H9 (cell line): ENCODE measurements around the gene ACACA. TPM values are rescaled to one million over a fixed set of nuclear protein-coding genes. Genes with fewer than 3 reads are reported as not detected.

ENCODE experiments used
- DNase-seq: peaks from one replicate; pipeline ENCODE4 v3.0.0-alpha.2; 2017
- H2AFZ ChIP-seq: one replicate; pipeline ENCODE4 v1.6.1; 2013; ENCODE audit warnings: mild to moderate bottlenecking, low read length, control low read depth, moderate library complexity
- H2AK5ac ChIP-seq: 2 replicates; pipeline ENCODE4 v1.6.1; 2013; ENCODE audit warnings: low read length, control low read depth, mixed read lengths; ENCODE audit not compliant: insufficient read length
- H2BK120ac ChIP-seq: one replicate; pipeline ENCODE4 v1.6.1; 2013; ENCODE audit warnings: low read depth, mild to moderate bottlenecking, low read length, control low read depth, inconsistent platforms; ENCODE audit not compliant: poor library complexity, severe bottlenecking
- H2BK12ac ChIP-seq: 2 replicates; pipeline ENCODE4 v1.6.1; 2013; ENCODE audit warnings: low read length, control low read depth, mixed read lengths, low read depth; ENCODE audit not compliant: insufficient read length
- H2BK15ac ChIP-seq: 2 replicates; pipeline ENCODE4 v1.6.1; 2013; ENCODE audit warnings: low read depth, low read length, control low read depth
- H2BK20ac ChIP-seq: one replicate; pipeline ENCODE4 v1.6.1; 2013; ENCODE audit warnings: low read depth, mild to moderate bottlenecking, low read length, control low read depth, inconsistent platforms; ENCODE audit not compliant: poor library complexity, severe bottlenecking
- H2BK5ac ChIP-seq: 2 replicates; pipeline ENCODE4 v1.6.1; 2013; ENCODE audit warnings: low read length, control low read depth, mixed read lengths; ENCODE audit not compliant: insufficient read length
- H3K14ac ChIP-seq: 2 replicates; pipeline ENCODE4 v1.6.1; 2013; ENCODE audit warnings: low read length, control low read depth; ENCODE audit not compliant: insufficient read depth
- H3K18ac ChIP-seq: 2 replicates; pipeline ENCODE4 v1.6.1; 2013; ENCODE audit warnings: low read depth, mild to moderate bottlenecking, mixed read lengths, low read length, control low read depth; ENCODE audit not compliant: insufficient read length
- H3K23ac ChIP-seq: 2 replicates; pipeline ENCODE4 v1.6.1; 2013; ENCODE audit warnings: low read length, control low read depth, mixed read lengths, low read depth; ENCODE audit not compliant: insufficient read length
- H3K23me2 ChIP-seq: 2 replicates; pipeline ENCODE4 v1.6.1; 2013; ENCODE audit warnings: low read depth, mild to moderate bottlenecking, mixed read lengths, low read length, control low read depth; ENCODE audit not compliant: insufficient read length, poor library complexity, severe bottlenecking
- H3K27ac ChIP-seq: 2 replicates; pipeline ENCODE4 v1.5.1; 2013; ENCODE audit warnings: low read length, control low read depth, mixed read lengths, low read depth; ENCODE audit not compliant: insufficient read length
- H3K27me3 ChIP-seq: 2 replicates; pipeline ENCODE4 v1.6.1; 2013; ENCODE audit warnings: low read length, control low read depth, inconsistent platforms; ENCODE audit not compliant: insufficient read depth
- H3K4ac ChIP-seq: 2 replicates; pipeline ENCODE4 v1.6.1; 2013; ENCODE audit warnings: low read depth, mild to moderate bottlenecking, control low read depth, inconsistent platforms, low read length, moderate library complexity
- H3K4me1 ChIP-seq: 2 replicates; pipeline ENCODE4 v1.6.1; 2013; ENCODE audit warnings: low read length, control low read depth, inconsistent platforms; ENCODE audit not compliant: insufficient read depth
- H3K4me2 ChIP-seq: 2 replicates; pipeline ENCODE4 v1.6.1; 2013; ENCODE audit warnings: low read length, control low read depth, mixed read lengths; ENCODE audit not compliant: insufficient read length, insufficient read depth
- H3K56ac ChIP-seq: 2 replicates; pipeline ENCODE4 v1.6.1; 2013; ENCODE audit warnings: low read depth, mild to moderate bottlenecking, mixed read lengths, low read length, control low read depth; ENCODE audit not compliant: insufficient read length
- H3K79me1 ChIP-seq: 2 replicates; pipeline ENCODE4 v1.6.1; 2013; ENCODE audit warnings: low read depth, mild to moderate bottlenecking, moderate library complexity, low read length, control low read depth, inconsistent platforms; ENCODE audit not compliant: insufficient read depth, poor library complexity, severe bottlenecking
- H3K79me2 ChIP-seq: 2 replicates; pipeline ENCODE4 v1.6.1; 2013; ENCODE audit warnings: low read length, control low read depth, inconsistent platforms; ENCODE audit not compliant: insufficient read depth
- H3K9ac ChIP-seq: 2 replicates; pipeline ENCODE4 v1.6.1; 2013; ENCODE audit warnings: low read length, control low read depth, mixed read lengths; ENCODE audit not compliant: insufficient read length; ENCODE audit errors: extremely low read depth
- H3K9me3 ChIP-seq: one replicate; pipeline ENCODE4 v1.6.1; 2013; ENCODE audit warnings: low read depth, low read length, inconsistent platforms; ENCODE audit not compliant: control insufficient read depth
- H3T11ph ChIP-seq: one replicate; pipeline ENCODE4 v1.6.1; 2013; ENCODE audit warnings: mild to moderate bottlenecking, low read length, control low read depth, inconsistent platforms
- H4K20me1 ChIP-seq: one replicate; pipeline ENCODE4 v1.6.1; 2013; ENCODE audit not compliant: control insufficient read depth, insufficient read length, insufficient read depth
- H4K5ac ChIP-seq: 2 replicates; pipeline ENCODE4 v1.6.1; 2013; ENCODE audit warnings: low read depth, mild to moderate bottlenecking, mixed read lengths, low read length, control low read depth; ENCODE audit not compliant: insufficient read length
- H4K8ac ChIP-seq: replicated peaks from 2 replicates; pipeline ENCODE4 v1.6.1; 2013; ENCODE audit warnings: low read length, control low read depth, mixed read lengths, low read depth; ENCODE audit not compliant: insufficient read length
- H4K91ac ChIP-seq: 2 replicates; pipeline ENCODE4 v1.6.1; 2013; ENCODE audit warnings: low read depth, mild to moderate bottlenecking, moderate library complexity, mixed read lengths, low read length, control low read depth; ENCODE audit not compliant: insufficient read length
- H3K27ac Mint-ChIP-seq, 3 experiments: 2 replicates in 2 of 3; 3 replicates in 1 of 3; pipeline ENCODE4 v1.8.0; 2020 to 2021; ENCODE audit warnings: mixed read lengths in 3 of 3, mild to moderate bottlenecking in 1 of 3, moderate library complexity in 1 of 3
- H3K27me3 Mint-ChIP-seq: 2 replicates; pipeline ENCODE4 v1.8.0; 2021; ENCODE audit warnings: low read depth, mild to moderate bottlenecking, moderate library complexity, mixed read lengths
- H3K36me3 Mint-ChIP-seq, 3 experiments: 2 replicates in 2 of 3; 3 replicates in 1 of 3; pipeline ENCODE4 v1.8.0; 2020 to 2021; ENCODE audit warnings: low read depth in 3 of 3, mixed read lengths in 3 of 3; ENCODE audit not compliant: insufficient read depth in 1 of 3
- H3K4me1 Mint-ChIP-seq, 2 experiments: 2 replicates each; pipeline ENCODE4 v1.8.0; 2020; ENCODE audit warnings: mixed read lengths in 2 of 2
- H3K4me3 Mint-ChIP-seq, 2 experiments: 2 replicates in 1 of 2; 3 replicates in 1 of 2; pipeline ENCODE4 v1.8.0; 2020 to 2021; ENCODE audit warnings: mild to moderate bottlenecking in 2 of 2, mixed read lengths in 2 of 2, moderate library complexity in 1 of 2
- H3K9me3 Mint-ChIP-seq, 2 experiments: 2 replicates in 1 of 2; 3 replicates in 1 of 2; pipeline ENCODE4 v1.8.0; 2020; ENCODE audit warnings: mild to moderate bottlenecking in 2 of 2, mixed read lengths in 2 of 2, moderate library complexity in 1 of 2
- CTCF ChIP-seq: fragments of 200-600 bp; sonication (generic); conservative IDR thresholded peaks from 3 replicates; pipeline ENCODE4 v1.8.0; 2021; ENCODE audit warnings: antibody characterized with exemption, mild to moderate bottlenecking
- WGBS: extraction: QIAGEN DNeasy Blood & Tissue Kit; methylation state at CpG from one replicate; pipeline ENCODE4 v1.1.7; 2013; ENCODE audit warnings: missing lambda C conversion rate, low lambda C conversion rate, mixed read lengths; ENCODE audit not compliant: insufficient read length; ENCODE audit errors: extremely low coverage; 5-methylcytosine and 5-hydroxymethylcytosine counted together
- total RNA-seq: library from RNA; stranded (reverse); gene quantifications from 2 replicates; pipeline ENCODE4 v1.2.1, GENCODE V29; 2021

The ACACA gene
- total RNA-seq, 1 experiment from 2014 or later, result 135 TPM

DNA sequence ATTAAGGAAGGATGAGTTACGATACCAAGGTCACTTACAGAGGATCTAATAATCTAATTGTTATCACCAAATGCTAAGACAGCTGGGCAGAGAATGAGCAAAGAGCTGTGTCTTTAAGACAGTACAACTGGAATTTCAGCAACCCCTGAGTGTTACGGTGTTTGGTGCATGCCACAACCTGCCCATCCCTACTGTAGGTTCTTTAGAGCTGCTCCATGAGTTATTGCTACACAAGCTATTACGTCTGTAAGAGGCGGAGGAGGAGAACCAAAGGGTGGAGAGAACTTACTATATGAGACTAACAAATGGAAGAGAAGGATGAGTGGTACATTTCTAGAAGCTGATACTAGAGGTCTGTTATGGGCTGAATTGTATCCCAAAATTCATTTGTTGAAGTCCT lies 45.1 kb downstream of the ACACA start:
- no peak overlapping the region for H2BK5ac ChIP-seq
- no peak overlapping the region for H2AK5ac ChIP-seq
- H4K8ac ChIP-seq, result no peak overlapping the region
- H3K79me1 ChIP-seq, result no peaks in the 10 kb centered on the region
- TF ChIP-seq CTCF, result no peak
- H3K9ac ChIP-seq, result no peak overlapping the region
- no peak overlapping the region for H3K56ac ChIP-seq
- no CpG with 5 or more reads among the region's 4 CpGs for WGBS
- no peak overlapping the region for H2BK15ac ChIP-seq
- H4K20me1 ChIP-seq, result no peaks in the 10 kb centered on the region
- peaks cover 16% of the 10 kb centered on the region for H3K23me2 ChIP-seq
- H3K27me3 ChIP-seq, result no peaks in the 10 kb centered on the region
- no peaks in the 10 kb centered on the region for H3K9me3 ChIP-seq
- no peak overlapping the region for H2BK120ac ChIP-seq
- no peak overlapping the region for H3K4ac ChIP-seq
- no peak overlapping the region for H3K23ac ChIP-seq
- no peak overlapping the region for H2BK20ac ChIP-seq
- H3K27ac Mint-ChIP-seq, result no peak overlapping the region
- H3K79me2 ChIP-seq, result peaks cover 14% of the 10 kb centered on the region; the same call in 1 of the 2 replicates
- no peak overlapping the region for H3K27ac ChIP-seq
- peaks cover 3% of the 10 kb centered on the region for H3K4me1 ChIP-seq
- no peak overlapping the region for H3K4me3 Mint-ChIP-seq
- no peak overlapping the region for H4K91ac ChIP-seq
- H2BK12ac ChIP-seq, result no peak overlapping the region
- H4K5ac ChIP-seq, result no peak overlapping the region
- H3K36me3 Mint-ChIP-seq, result peaks cover 3 to 5% (median 4%) of the 10 kb centered on the region in 3 experiments
- peaks cover 29 to 31% of the 10 kb centered on the region in 2 experiments for H3K4me1 Mint-ChIP-seq
- no peak overlapping the region for H3K18ac ChIP-seq
- no peak for DNase-seq
- no peak overlapping the region for H3K14ac ChIP-seq
- no peak overlapping the region for H3T11ph ChIP-seq
- H3K27me3 Mint-ChIP-seq, result no peaks in the 10 kb centered on the region
- H3K9me3 Mint-ChIP-seq, result no peaks in the 10 kb centered on the region
- H3K4me2 ChIP-seq, result no peak overlapping the region
- H2AFZ ChIP-seq, result no peak overlapping the region
